22Rv1 (cell line): ENCODE measurements around the gene ESRP2.

Experiments used
- H3K27ac ChIP-seq: fragments of 450-650 bp; 2 replicates; pipeline ENCODE4 v1.5.1; 2017
- ZFX ChIP-seq: fragments of 450-650 bp; IDR thresholded peaks from 2 replicates; pipeline ENCODE4 v1.6.1; 2017; ENCODE audit warnings: antibody characterized with exemption, borderline replicate concordance
- TF ChIP-seq, protein P1 (sequence below): fragments of 450-650 bp; IDR thresholded peaks from 2 replicates; pipeline ENCODE4 v1.5.1; 2017; ENCODE audit warnings: mild to moderate bottlenecking

Gene ESRP2

GRCh38 chr16:68216240-68216639 is 19.7 kb downstream of the ESRP2 start:
- TF ChIP-seq, protein P1, sequence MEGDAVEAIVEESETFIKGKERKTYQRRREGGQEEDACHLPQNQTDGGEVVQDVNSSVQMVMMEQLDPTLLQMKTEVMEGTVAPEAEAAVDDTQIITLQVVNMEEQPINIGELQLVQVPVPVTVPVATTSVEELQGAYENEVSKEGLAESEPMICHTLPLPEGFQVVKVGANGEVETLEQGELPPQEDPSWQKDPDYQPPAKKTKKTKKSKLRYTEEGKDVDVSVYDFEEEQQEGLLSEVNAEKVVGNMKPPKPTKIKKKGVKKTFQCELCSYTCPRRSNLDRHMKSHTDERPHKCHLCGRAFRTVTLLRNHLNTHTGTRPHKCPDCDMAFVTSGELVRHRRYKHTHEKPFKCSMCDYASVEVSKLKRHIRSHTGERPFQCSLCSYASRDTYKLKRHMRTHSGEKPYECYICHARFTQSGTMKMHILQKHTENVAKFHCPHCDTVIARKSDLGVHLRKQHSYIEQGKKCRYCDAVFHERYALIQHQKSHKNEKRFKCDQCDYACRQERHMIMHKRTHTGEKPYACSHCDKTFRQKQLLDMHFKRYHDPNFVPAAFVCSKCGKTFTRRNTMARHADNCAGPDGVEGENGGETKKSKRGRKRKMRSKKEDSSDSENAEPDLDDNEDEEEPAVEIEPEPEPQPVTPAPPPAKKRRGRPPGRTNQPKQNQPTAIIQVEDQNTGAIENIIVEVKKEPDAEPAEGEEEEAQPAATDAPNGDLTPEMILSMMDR, result no peak
- TF ChIP-seq ZFX, result no peak
- no peak overlapping the region for H3K27ac ChIP-seq

GRCh38 chr16:68215302-68215701 is 20.6 kb downstream of the ESRP2 start:
- H3K27ac ChIP-seq, result no peak overlapping the region
- no peak for TF ChIP-seq ZFX
- TF ChIP-seq, protein P1, result no peak

DNA sequence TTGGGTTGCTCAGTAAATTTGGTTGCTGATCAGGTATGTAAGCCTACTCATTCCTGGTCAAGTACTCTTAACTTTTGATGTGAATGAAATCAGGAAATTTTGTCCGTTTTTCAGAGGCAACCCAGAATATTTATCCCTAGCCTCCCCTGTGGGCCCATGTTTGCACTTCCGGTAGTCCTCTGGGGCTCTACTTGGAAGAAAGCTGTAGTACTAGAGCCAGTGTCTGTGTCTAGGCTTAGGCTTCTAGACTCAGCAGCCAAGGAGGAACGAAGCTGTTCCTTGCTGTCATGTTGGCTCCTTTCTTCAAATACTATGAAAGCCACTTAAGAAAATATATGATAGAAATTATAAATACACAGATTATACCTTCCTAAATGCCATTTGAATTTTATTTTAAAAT is 21.2 kb downstream of the ESRP2 start:
- no peak overlapping the region for H3K27ac ChIP-seq
- TF ChIP-seq ZFX, result no peak
- TF ChIP-seq, protein P1, result no peak

GRCh38 chr16:68206245-68206644 is 29.7 kb downstream of the ESRP2 start:
- H3K27ac ChIP-seq, result no peak overlapping the region
- TF ChIP-seq ZFX, result no peak
- TF ChIP-seq, protein P1, result no peak

DNA sequence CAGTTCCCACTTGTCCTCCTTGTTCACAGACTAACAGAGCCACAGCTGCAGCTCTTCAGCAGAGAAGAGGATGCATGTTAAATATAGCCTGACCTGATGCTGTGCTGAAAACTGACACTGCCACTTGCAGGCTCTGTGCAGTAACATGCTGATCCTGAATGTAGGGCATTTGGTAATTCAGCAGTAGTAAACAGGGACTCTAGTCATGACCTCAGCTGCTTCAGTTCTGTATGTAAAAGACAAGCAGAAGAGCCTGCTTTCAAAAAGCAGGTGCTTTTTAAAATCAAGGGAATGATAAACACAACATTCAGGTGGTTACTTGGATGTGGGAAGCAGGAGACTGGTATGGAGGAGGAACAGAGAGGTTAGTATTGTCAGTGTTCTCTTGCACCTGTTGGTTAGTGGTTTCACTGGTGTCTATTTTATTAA is 33.8 kb downstream of the ESRP2 start:
- no peak overlapping the region for H3K27ac ChIP-seq
- TF ChIP-seq, protein P1, result no peak
- TF ChIP-seq ZFX, result no peak

DNA sequence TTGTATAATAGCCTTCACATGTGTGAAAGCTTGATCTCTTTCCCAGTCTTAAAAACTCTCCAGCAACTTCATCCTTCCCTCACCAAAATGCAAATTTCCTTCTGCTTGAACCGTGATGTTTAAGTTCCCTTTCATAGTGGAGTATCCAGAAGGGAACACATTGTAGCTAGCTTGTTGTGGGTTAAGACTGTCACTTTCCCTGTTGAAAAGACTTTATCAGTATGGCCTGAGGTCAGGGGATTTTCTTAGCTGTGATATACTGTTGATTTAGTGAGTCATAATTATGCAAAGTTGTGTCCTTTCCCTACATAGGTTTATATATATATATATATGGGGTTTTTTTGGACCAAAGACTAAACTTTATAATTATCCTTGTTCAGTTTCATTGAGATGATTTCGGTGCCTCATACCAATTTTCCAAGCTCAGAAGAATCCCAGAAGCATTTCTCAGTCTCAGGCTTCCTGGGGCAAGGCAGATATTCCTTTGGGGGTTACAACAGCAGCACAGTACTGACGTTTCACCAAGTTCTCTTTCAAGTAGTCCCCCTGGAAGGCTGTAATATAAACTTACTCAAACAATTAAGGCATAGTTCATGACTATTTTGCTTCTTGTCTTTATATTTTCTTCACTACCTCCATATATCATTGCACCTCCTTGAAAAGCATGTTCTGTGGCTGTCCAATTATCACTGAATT is 35.7 kb downstream of the ESRP2 start:
- TF ChIP-seq, protein P1, result no peak
- TF ChIP-seq ZFX, result no peak
- no peak overlapping the region for H3K27ac ChIP-seq

GRCh38 chr16:68197250-68197649 is 38.7 kb downstream of the ESRP2 start:
- H3K27ac ChIP-seq, result no peak overlapping the region
- TF ChIP-seq ZFX, result no peak
- TF ChIP-seq, protein P1, result no peak
